GM19238 (cell line): ENCODE data around the gene BMP6.
"Not testable (repeated sequence)": the region's sequence is repeated elsewhere in the genome, so short reads cannot be mapped to it uniquely, and the experiment has no call there.

Experiments used
- DNase-seq: peaks from one replicate; pipeline ENCODE4 v3.0.0; 2011; ENCODE audit warnings: low spot score; ENCODE audit not compliant: insufficient read length

BMP6 gene

GRCh38 chr6:7882505-7883257, 156.8 kb downstream of the BMP6 start:
- DNase-seq = no peak

- DNase-seq = no peak
These were observed 157.5 kb downstream of the BMP6 start for GRCh38 chr6:7883381-7883780.

GRCh38 chr6:7886132-7886531, 160.2 kb downstream of the BMP6 start:
- no peak for DNase-seq

- no peak for DNase-seq
These were observed 161.5 kb downstream of the BMP6 start for GRCh38 chr6:7887278-7887991.

GRCh38 chr6:7888587-7889357, 162.9 kb downstream of the BMP6 start:
- DNase-seq = no peak

- no peak for DNase-seq
These were observed 165.4 kb downstream of the BMP6 start for GRCh38 chr6:7891078-7891872.

GRCh38 chr6:7892367-7892766, 166.5 kb downstream of the BMP6 start:
- not testable (repeated sequence) for DNase-seq

- DNase-seq = no peak
These were observed 167.4 kb downstream of the BMP6 start for GRCh38 chr6:7893342-7893741.

GRCh38 chr6:7894262-7895124, 168.6 kb downstream of the BMP6 start:
- DNase-seq = no peak

GRCh38 chr6:7895125-7895423, 169.2 kb downstream of the BMP6 start:
- DNase-seq = no peak

GRCh38 chr6:7896465-7896987, 170.6 kb downstream of the BMP6 start:
- DNase-seq = no peak

GRCh38 chr6:7897461-7898192, 171.7 kb downstream of the BMP6 start:
- DNase-seq = no peak

GRCh38 chr6:7898193-7898586, 172.3 kb downstream of the BMP6 start:
- DNase-seq = not testable (repeated sequence)

- peak; percentile 33 for DNase-seq
These were observed 173.4 kb downstream of the BMP6 start for GRCh38 chr6:7899101-7899888.

GRCh38 chr6:7899889-7900213, 174.0 kb downstream of the BMP6 start:
- no peak for DNase-seq

GRCh38 chr6:7900621-7901020, 174.7 kb downstream of the BMP6 start:
- DNase-seq = no peak

- no peak for DNase-seq
These were observed 175.2 kb downstream of the BMP6 start for GRCh38 chr6:7901056-7901455.

GRCh38 chr6:7901780-7902179, 175.9 kb downstream of the BMP6 start:
- no peak for DNase-seq

GRCh38 chr6:7902221-7902620, 176.3 kb downstream of the BMP6 start:
- no peak for DNase-seq
